GM19240 (cell line): ENCODE results near the gene KCNB1.

Source experiments
- DNase-seq: peaks from one replicate; pipeline ENCODE4 v3.0.0; 2011; ENCODE audit warnings: low spot score; ENCODE audit not compliant: insufficient read length

Gene KCNB1

DNA sequence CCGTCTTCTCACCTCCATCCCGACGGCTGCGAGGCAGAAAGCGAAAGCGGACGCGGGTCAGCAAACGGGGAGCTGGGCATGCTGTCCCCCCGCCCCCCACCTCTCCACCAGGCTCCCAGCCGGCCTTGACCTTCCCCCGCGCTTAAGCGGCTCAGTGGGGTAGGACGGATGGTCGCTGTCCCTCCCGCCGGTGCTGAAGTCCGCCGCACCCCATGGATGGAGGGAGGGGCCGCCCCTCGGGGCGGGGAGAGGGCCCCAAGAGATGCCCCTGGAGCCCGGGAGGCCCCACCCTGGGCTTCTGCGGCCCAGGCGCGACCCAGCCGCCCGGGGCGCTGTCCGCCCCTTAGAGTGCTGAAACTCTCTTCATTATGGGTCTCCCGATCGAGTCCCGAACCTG, at the start of gene KCNB1:
Gene KCNB1, minus strand, starts transcription at position 48 of the 397 bp plus-strand sequence. CDS start 188 bp downstream, outside the sequence.
- peak; percentile 8 for DNase-seq

DNA sequence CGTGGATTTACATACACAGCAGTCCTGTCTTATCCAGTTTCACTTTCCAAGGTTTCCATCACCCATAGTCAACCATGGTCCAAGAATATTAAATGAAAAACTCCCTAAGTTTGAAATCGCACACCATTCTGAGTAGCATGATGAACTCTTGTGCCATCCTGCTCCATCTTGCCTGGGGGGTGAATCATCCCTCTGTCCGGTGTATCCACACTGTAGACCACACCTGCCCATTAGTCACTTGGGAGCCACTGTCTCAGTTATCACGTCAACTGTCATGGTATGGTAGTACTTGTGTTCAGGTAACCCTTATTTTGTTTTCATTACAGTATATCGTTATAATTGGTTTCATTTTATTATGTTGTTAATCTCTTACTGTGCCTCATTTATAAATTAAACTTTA, 47.0 kb upstream of the KCNB1 start:
- no peak for DNase-seq

GRCh38 chr20:49526568-49526967, 44.1 kb upstream of the KCNB1 start:
- DNase-seq: no peak

DNA sequence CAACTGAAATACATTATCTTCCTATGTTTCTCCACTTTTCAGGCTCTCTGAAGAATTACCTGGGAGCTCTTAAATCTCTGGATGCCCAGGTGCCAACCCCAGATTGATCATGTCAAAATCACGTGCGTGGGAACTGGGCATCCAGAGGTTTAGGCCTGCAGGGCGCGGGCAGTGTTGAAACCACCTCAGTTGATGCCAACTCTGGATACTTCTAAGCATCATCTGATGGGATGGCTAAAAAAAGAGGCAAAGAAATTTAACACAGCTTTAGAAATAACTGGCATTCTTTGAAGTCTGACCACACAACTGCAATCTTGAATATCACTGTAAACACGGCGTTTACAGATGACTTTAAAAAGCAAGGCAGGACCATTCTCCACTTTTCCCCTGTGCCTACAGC, 43.6 kb upstream of the KCNB1 start:
- DNase-seq: no peak

GRCh38 chr20:49523767-49524360, 41.4 kb upstream of the KCNB1 start:
- no peak for DNase-seq

DNA sequence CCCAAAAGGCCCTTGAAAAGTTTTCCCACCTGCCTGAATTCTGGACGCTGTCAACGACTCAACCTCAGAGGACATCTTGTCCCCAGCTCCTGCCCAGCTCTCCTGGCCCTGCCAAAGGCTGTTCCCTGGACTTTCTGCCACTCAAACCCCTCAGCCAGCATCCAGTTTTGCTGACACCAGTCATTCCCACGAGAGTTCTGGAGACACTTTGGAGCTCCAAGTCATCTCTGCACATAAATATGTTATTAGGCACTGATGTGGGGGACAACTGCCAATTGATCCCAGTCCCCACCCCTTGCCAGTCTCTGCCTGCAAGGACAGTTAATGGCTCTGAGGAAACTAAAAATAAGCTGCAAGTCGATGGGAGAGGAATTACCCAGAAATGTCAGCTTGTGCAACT, 38.9 kb upstream of the KCNB1 start:
- DNase-seq: no peak

- no peak for DNase-seq
These were observed 37.4 kb upstream of the KCNB1 start for GRCh38 chr20:49519777-49520359.

DNA sequence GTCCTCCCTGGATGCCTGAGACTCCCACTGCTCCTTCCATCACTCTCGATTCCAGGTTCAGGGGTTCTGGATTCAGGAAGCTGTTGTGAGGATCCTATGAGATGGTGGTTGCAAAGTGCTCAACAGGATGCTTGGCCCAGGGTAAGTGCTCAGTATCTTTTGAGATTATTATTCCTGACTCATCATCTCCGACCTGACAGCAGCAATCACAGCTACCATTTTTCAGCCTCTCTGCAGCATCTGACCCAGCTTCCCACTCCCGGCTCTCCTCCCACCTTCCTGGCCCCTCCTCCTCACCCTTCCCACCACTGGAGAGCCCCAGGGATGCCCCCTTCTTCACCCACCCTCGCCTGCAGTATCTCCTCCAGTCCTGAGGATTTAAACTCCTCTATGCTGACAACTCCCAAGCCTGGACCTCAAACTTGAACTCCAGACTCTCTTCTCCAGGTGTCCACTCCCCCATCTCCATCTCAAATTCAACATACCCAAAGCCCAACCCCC, 36.8 kb upstream of the KCNB1 start:
- DNase-seq: no peak

DNA sequence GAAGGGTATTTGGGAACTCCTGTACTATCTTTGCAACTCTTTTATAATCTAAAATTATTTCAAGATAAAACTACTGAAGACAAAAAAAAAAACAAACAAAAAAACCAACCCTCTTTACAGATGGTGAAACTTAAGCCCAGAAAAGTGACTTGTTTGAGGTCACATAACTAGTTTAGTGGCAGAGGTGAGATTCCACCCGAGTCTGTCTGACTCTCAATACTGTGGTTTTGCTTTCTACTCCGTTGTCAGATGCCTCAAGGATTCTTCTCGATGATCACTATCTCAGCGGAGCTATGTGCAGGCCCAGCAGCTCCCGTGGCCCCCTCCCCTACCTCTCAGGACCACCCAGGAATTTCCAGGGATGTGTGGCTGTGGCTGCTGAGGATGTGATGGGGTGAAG, 36.1 kb upstream of the KCNB1 start:
- DNase-seq: no peak

- DNase-seq: no peak
These were observed 35.3 kb upstream of the KCNB1 start for GRCh38 chr20:49517805-49518100.

DNA sequence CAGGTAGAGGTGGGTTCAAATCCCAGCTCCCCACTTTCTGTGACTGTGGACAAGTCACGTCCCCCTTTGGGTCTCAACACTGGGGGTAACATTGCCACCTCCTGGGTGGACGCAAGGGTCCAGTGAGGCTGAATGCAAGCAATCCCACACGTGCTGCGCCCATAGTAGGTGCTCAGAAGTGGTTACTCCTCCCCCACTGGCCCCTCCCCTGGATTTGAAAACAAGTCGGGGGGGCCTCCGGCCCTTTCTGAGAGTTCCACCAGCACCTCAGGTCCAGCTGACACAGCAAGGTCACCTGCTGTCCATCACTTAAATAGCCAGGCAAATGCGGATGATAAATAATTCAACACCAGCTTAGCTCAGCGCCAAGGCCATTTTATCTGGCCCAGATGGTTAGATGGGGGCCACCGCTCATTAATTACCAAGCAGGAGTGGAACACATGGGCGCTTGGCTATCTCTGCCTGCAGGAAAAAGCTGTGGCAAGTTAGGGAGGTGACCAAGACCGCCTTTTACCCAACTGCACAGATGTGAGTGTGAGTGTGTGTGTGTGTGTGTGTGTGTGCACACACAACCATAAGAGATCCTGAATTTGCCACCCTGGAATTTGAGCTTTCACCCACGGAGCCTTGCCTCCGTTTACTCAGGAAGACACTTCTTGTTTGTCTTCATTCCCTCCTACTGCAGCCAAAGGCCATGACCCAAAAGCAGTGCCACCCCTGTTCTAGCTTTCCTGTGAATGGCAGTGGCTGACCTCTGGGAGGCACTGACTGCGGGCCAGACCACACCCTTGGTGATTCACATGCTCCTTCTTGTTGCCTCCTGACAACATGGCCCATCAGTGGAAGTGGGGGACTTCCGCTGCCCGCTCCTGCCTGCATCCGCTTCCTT, 34.7 kb upstream of the KCNB1 start:
- DNase-seq: no peak

DNA sequence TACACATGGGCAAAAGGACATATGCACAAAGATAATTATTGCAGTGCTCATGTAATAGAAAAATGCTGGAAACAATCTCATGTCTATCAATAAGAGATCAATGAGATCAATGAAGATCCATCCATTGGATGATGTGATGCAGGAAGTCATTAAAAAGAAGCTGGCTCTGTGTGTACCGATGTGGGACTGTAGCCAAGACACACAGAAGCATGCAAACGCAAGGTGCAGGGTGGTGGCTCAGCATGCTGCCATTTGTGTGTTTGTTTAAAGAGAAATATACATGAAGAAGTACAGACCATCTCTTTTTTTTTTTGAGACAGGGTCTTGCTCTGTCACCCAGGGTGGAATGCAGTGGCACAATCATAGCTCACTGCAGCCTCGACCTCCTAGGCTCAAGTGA, 33.1 kb upstream of the KCNB1 start:
- no peak for DNase-seq

DNA sequence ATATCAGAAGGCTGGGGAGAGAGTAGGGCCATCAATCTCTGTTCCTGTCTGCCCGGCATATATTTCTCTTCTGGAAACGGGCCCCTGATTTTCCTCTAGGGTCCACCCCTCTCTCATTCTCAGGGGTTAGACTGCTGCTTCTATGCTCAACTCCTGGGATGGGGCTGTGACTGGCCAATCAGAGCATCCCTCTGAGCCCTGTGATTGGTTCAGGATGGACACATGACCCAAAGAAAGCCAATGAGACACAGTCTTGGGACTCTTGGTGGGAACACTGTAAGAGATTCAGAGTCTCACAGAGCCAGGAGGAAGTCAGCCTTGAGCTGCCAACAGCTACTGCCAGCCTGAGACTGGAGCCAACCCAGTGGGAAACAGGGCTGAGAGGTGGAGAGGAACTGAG, 31.0 kb upstream of the KCNB1 start:
- no peak for DNase-seq

- DNase-seq: no peak
These were observed 30.5 kb upstream of the KCNB1 start for GRCh38 chr20:49513009-49513408.

- no peak for DNase-seq
These were observed 29.5 kb upstream of the KCNB1 start for GRCh38 chr20:49511788-49512525.

DNA sequence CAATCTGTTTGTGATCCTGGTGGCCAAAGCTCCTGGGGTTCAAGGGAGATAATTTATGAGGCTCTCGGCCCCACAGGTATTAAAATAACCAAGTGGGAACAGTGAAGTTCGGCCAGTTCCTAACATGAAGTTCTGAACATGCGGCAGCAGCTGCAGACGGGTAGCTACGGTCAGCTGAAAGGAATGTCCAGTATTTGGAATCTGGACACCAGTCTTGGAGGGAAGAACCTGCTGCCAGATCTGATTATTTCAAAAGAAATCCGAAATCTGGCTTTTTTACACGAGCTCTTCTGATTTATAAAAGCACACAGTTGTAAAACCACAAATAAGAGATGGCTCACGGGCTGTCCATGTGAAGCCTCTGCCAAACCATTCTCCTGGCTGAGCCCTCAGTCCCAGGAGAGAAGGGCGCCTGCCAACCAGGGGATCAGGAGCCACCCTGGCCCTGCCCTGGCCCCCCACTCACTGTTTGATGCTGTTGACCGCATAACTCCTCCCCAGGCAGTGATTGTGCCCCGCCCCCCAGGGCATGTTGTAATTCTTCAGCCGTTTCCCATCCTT, 28.2 kb upstream of the KCNB1 start:
- DNase-seq: no peak

DNA sequence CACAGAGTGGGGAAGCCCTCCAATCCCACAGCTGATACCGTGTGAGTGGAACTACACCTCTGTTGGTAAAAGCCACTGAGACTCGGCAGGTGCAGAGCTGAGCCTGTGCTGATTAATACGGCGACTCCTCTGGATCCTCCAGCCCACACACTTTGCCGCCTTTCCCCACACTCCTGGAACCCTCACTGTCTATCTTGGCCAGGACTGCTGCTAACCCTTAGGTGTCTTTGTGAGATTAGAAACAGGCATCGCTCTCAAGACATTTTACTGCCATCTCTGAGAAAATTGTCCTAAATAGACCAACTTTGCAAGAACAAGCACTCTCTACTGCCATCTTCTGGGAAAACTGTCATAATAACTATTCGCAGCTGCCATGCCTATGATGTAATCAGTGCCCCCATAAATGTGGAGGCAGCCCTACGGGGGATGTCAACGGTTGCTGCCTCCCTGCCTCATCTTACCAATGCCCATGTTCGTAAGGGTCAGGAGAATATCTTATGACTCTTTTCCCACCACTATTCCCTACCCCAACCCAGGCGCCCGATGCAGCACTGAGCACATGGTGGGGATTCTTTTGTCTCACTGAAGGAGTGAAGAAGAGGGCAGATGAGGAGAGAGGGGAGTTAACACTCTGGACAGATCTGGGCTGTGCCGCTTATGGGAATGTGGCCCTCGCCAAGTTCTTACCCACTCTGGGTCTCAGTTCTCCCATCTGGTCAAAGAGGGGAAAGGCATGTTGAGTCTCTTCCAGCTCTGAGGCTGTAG, 26.1 kb upstream of the KCNB1 start:
- DNase-seq: no peak

- DNase-seq: no peak
These were observed 25.4 kb upstream of the KCNB1 start for GRCh38 chr20:49507741-49508434.

GRCh38 chr20:49505518-49505917, 23.1 kb upstream of the KCNB1 start:
- DNase-seq: no peak

DNA sequence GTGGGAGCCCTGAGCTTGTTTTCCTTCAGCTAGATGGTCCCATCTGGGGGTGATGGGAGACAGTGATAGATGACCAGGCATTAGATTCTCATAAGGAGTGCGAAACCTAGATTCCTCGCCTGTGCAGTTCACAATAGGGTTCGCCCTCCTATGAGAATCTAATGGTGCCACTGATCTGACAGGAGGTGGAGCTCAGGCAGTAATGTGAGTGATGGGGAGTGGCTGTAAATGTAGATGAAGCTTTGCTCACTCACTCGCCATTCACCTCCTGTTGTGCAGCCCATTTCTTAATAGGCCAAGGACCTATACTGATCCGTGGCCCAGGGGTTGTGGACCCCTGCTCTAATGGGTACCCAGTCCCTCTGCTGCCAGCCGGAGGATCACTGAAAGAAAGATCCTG, 20.7 kb upstream of the KCNB1 start:
- DNase-seq: no peak
